ENCODE results near the gene HECTD2.
"Not testable (repeated sequence)": the region's sequence is repeated elsewhere in the genome, so short reads cannot be mapped to it uniquely, and the experiment has no call there.

The HECTD2 gene

GRCh38 chr10:91525896-91526712, 116.0 kb downstream of the HECTD2 start:
- in situ Hi-C loops (cut with MboI; ENCODE audit: low pct_unique_long_range_greater_than_20kb, low sequenced_read_pairs): no loop called here

GRCh38 chr10:91528080-91528479, 117.9 kb downstream of the HECTD2 start:
- no peak for DNase-seq
- in situ Hi-C loops (cut with MboI; ENCODE audit: low pct_unique_long_range_greater_than_20kb, low sequenced_read_pairs): no loop called here

More at GRCh38 chr10:91525896-91526712, 116.0 kb downstream of the HECTD2 start:
- no peak for DNase-seq

GRCh38 chr10:91528768-91529167, 118.6 kb downstream of the HECTD2 start:
- DNase-seq: no peak
- in situ Hi-C loops (cut with MboI; ENCODE audit: low pct_unique_long_range_greater_than_20kb, low sequenced_read_pairs): no loop called here

- in situ Hi-C loops (cut with MboI; ENCODE audit: low pct_unique_long_range_greater_than_20kb, low sequenced_read_pairs); DNase-seq: not testable (repeated sequence)
Observed at GRCh38 chr10:91534789-91535188, 124.6 kb downstream of the HECTD2 start.

GRCh38 chr10:91536111-91536510, 126.0 kb downstream of the HECTD2 start:
- DNase-seq: no peak
- in situ Hi-C loops (cut with MboI; ENCODE audit: low pct_unique_long_range_greater_than_20kb, low sequenced_read_pairs): no loop called here

- in situ Hi-C loops (cut with MboI; ENCODE audit: low pct_unique_long_range_greater_than_20kb, low sequenced_read_pairs): no loop called here
- DNase-seq: no peak
Observed at GRCh38 chr10:91536733-91537132, 126.6 kb downstream of the HECTD2 start.

GRCh38 chr10:91537614-91538383, 127.7 kb downstream of the HECTD2 start:
- in situ Hi-C loops (cut with MboI; ENCODE audit: low pct_unique_long_range_greater_than_20kb, low sequenced_read_pairs): no loop called here
- no peak for DNase-seq

GRCh38 chr10:91539930-91540329, 129.8 kb downstream of the HECTD2 start:
- in situ Hi-C loops (cut with MboI; ENCODE audit: low pct_unique_long_range_greater_than_20kb, low sequenced_read_pairs): no loop called here
- no peak for DNase-seq

GRCh38 chr10:91540733-91541132, 130.6 kb downstream of the HECTD2 start:
- no peak for DNase-seq
- in situ Hi-C loops (cut with MboI; ENCODE audit: low pct_unique_long_range_greater_than_20kb, low sequenced_read_pairs): no loop called here

- in situ Hi-C loops (cut with MboI; ENCODE audit: low pct_unique_long_range_greater_than_20kb, low sequenced_read_pairs): no loop called here
- peak; percentile 7 for DNase-seq
Observed at GRCh38 chr10:91541481-91541880, 131.3 kb downstream of the HECTD2 start.

- no peak for DNase-seq
- in situ Hi-C loops (cut with MboI; ENCODE audit: low pct_unique_long_range_greater_than_20kb, low sequenced_read_pairs): no loop called here
Observed at GRCh38 chr10:91545384-91545783, 135.2 kb downstream of the HECTD2 start.

- in situ Hi-C loops (cut with MboI; ENCODE audit: low pct_unique_long_range_greater_than_20kb, low sequenced_read_pairs): no loop called here
- DNase-seq: no peak
Observed at GRCh38 chr10:91545838-91546237, 135.7 kb downstream of the HECTD2 start.

GRCh38 chr10:91549262-91549661, 139.1 kb downstream of the HECTD2 start:
- DNase-seq: no peak
- in situ Hi-C loops (cut with MboI; ENCODE audit: low pct_unique_long_range_greater_than_20kb, low sequenced_read_pairs): no loop called here

GRCh38 chr10:91550021-91550420, 139.9 kb downstream of the HECTD2 start:
- in situ Hi-C loops (cut with MboI; ENCODE audit: low pct_unique_long_range_greater_than_20kb, low sequenced_read_pairs): no loop called here
- no peak for DNase-seq

GRCh38 chr10:91551856-91552255, 141.7 kb downstream of the HECTD2 start:
- DNase-seq: peak; percentile 15
- in situ Hi-C loops (cut with MboI; ENCODE audit: low pct_unique_long_range_greater_than_20kb, low sequenced_read_pairs): no loop called here

GRCh38 chr10:91552274-91553095, 142.3 kb downstream of the HECTD2 start:
- DNase-seq: no peak
- in situ Hi-C loops (cut with MboI; ENCODE audit: low pct_unique_long_range_greater_than_20kb, low sequenced_read_pairs): no loop called here

- in situ Hi-C loops (cut with MboI; ENCODE audit: low pct_unique_long_range_greater_than_20kb, low sequenced_read_pairs): no loop called here
- no peak for DNase-seq
Observed at GRCh38 chr10:91555455-91555854, 145.3 kb downstream of the HECTD2 start.

- no peak for DNase-seq
- in situ Hi-C loops (cut with MboI; ENCODE audit: low pct_unique_long_range_greater_than_20kb, low sequenced_read_pairs): no loop called here
Observed at GRCh38 chr10:91556691-91557566, 146.8 kb downstream of the HECTD2 start.

GRCh38 chr10:91557651-91558111, 147.5 kb downstream of the HECTD2 start:
- DNase-seq: no peak
- in situ Hi-C loops (cut with MboI; ENCODE audit: low pct_unique_long_range_greater_than_20kb, low sequenced_read_pairs): no loop called here

Measured in KBM-7 (cell line).